C4-2B (cell line): ENCODE measurements around the gene INPPL1.

Experiments
- ZFX ChIP-seq: fragments of 450-650 bp; IDR thresholded peaks from 2 replicates; pipeline ENCODE4 v1.6.1; 2017
- TF ChIP-seq, protein P1 (sequence below): fragments of 450-650 bp; conservative IDR thresholded peaks from 2 replicates; pipeline ENCODE4 v1.5.1; 2017; ENCODE audit warnings: mild to moderate bottlenecking

- TF ChIP-seq, protein P1, sequence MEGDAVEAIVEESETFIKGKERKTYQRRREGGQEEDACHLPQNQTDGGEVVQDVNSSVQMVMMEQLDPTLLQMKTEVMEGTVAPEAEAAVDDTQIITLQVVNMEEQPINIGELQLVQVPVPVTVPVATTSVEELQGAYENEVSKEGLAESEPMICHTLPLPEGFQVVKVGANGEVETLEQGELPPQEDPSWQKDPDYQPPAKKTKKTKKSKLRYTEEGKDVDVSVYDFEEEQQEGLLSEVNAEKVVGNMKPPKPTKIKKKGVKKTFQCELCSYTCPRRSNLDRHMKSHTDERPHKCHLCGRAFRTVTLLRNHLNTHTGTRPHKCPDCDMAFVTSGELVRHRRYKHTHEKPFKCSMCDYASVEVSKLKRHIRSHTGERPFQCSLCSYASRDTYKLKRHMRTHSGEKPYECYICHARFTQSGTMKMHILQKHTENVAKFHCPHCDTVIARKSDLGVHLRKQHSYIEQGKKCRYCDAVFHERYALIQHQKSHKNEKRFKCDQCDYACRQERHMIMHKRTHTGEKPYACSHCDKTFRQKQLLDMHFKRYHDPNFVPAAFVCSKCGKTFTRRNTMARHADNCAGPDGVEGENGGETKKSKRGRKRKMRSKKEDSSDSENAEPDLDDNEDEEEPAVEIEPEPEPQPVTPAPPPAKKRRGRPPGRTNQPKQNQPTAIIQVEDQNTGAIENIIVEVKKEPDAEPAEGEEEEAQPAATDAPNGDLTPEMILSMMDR, result no peak
- TF ChIP-seq ZFX, result 0 out of 2 replicates have a peak, but pooled peaks have one; percentile 6
These were observed 678 bp upstream of the INPPL1 start for GRCh38 chr11:72223615-72224563.
